Measurements from ENCODE around the gene BSDC1.

BSDC1 gene

GRCh38 chr1:32421775-32422174, 27.5 kb upstream of the BSDC1 start:
- peaks cover 3% of the 10 kb centered on the region for H3K4me1 ChIP-seq (ENCODE audit: insufficient read depth, low read length, severe bottlenecking)
- no peaks in the 10 kb centered on the region for H3K9me2 ChIP-seq (ENCODE audit: low read depth, low read length)
- H3K36me3 ChIP-seq (ENCODE audit: insufficient read depth, low read length), result no peaks in the 10 kb centered on the region
- H3K4me2 ChIP-seq (ENCODE audit: low read length), result no peak overlapping the region
- H4K20me1 ChIP-seq (ENCODE audit: insufficient read depth, low read length), result no peaks in the 10 kb centered on the region
- TF ChIP-seq EZH2 (IDR thresholded peaks at IDR 0.05; ENCODE audit: borderline replicate concordance, low read length) (no peak), CTCF (IDR thresholded peaks at IDR 0.05; ENCODE audit: low read length) (no peak)
- H3K9me3 ChIP-seq (ENCODE audit: low read length), result no peaks in the 10 kb centered on the region
- H3K27me3 ChIP-seq (ENCODE audit: insufficient read depth, low read length), result peaks cover 7% of the 10 kb centered on the region; the same call in 1 of the 2 replicates
- no peaks in the 10 kb centered on the region for H3F3A ChIP-seq (ENCODE audit: insufficient read depth, low read length)
- no peaks in the 10 kb centered on the region for H3K79me2 ChIP-seq (ENCODE audit: insufficient read depth, low read length)
- H3K27ac ChIP-seq (ENCODE audit: low read depth, low read length, poor library complexity, severe bottlenecking), result no peak overlapping the region
- no peak overlapping the region for H3K9ac ChIP-seq (ENCODE audit: low read length)
- no peak overlapping the region for H3K4me3 ChIP-seq (ENCODE audit: low read depth, low read length, poor library complexity, severe bottlenecking)
- H2AFZ ChIP-seq (ENCODE audit: low read length), result no peak overlapping the region

- no peak overlapping the region for H3K4me3 ChIP-seq (ENCODE audit: low read depth, low read length, poor library complexity, severe bottlenecking)
- H3F3A ChIP-seq (ENCODE audit: insufficient read depth, low read length), result no peaks in the 10 kb centered on the region
- H3K4me1 ChIP-seq (ENCODE audit: insufficient read depth, low read length, severe bottlenecking), result peaks cover 4% of the 10 kb centered on the region
- no peaks in the 10 kb centered on the region for H3K36me3 ChIP-seq (ENCODE audit: insufficient read depth, low read length)
- H3K79me2 ChIP-seq (ENCODE audit: insufficient read depth, low read length), result no peaks in the 10 kb centered on the region
- no peaks in the 10 kb centered on the region for H3K9me2 ChIP-seq (ENCODE audit: low read depth, low read length)
- H3K9ac ChIP-seq (ENCODE audit: low read length), result no peak overlapping the region
- H3K9me3 ChIP-seq (ENCODE audit: low read length), result no peaks in the 10 kb centered on the region; the same call in 1 of the 2 replicates
- no peak overlapping the region for H3K4me2 ChIP-seq (ENCODE audit: low read length)
- peaks cover 1% of the 10 kb centered on the region; the same call in 1 of the 2 replicates for H3K27me3 ChIP-seq (ENCODE audit: insufficient read depth, low read length)
- TF ChIP-seq EZH2 (IDR thresholded peaks at IDR 0.05; ENCODE audit: borderline replicate concordance, low read length) (no peak), CTCF (IDR thresholded peaks at IDR 0.05; ENCODE audit: low read length) (no peak; the same call in 1 of the 2 replicates)
- no peak overlapping the region for H3K27ac ChIP-seq (ENCODE audit: low read depth, low read length, poor library complexity, severe bottlenecking)
- no peaks in the 10 kb centered on the region for H4K20me1 ChIP-seq (ENCODE audit: insufficient read depth, low read length)
- no peak overlapping the region for H2AFZ ChIP-seq (ENCODE audit: low read length)
Observed at GRCh38 chr1:32414186-32414886, 20.1 kb upstream of the BSDC1 start.

- H3K9me2 ChIP-seq (ENCODE audit: low read depth, low read length), result no peaks in the 10 kb centered on the region
- no peak overlapping the region for H3K9ac ChIP-seq (ENCODE audit: low read length)
- no peaks in the 10 kb centered on the region for H3K36me3 ChIP-seq (ENCODE audit: insufficient read depth, low read length)
- peaks cover 5% of the 10 kb centered on the region; the same call in 1 of the 2 replicates for H3K27me3 ChIP-seq (ENCODE audit: insufficient read depth, low read length)
- H3K27ac ChIP-seq (ENCODE audit: low read depth, low read length, poor library complexity, severe bottlenecking), result no peak overlapping the region
- no peak for TF ChIP-seq EZH2 (IDR thresholded peaks at IDR 0.05; ENCODE audit: borderline replicate concordance, low read length)
- TF ChIP-seq CTCF (IDR thresholded peaks at IDR 0.05; ENCODE audit: low read length), result peak; percentile 80
- no peaks in the 10 kb centered on the region for H3K79me2 ChIP-seq (ENCODE audit: insufficient read depth, low read length)
- H3K4me2 ChIP-seq (ENCODE audit: low read length), result no peak overlapping the region
- H2AFZ ChIP-seq (ENCODE audit: low read length), result no peak overlapping the region
- no peaks in the 10 kb centered on the region; the same call in 1 of the 2 replicates for H3K9me3 ChIP-seq (ENCODE audit: low read length)
- no peaks in the 10 kb centered on the region for H4K20me1 ChIP-seq (ENCODE audit: insufficient read depth, low read length)
- H3K4me3 ChIP-seq (ENCODE audit: low read depth, low read length, poor library complexity, severe bottlenecking), result no peak overlapping the region
- peaks cover 4% of the 10 kb centered on the region for H3K4me1 ChIP-seq (ENCODE audit: insufficient read depth, low read length, severe bottlenecking)
- no peaks in the 10 kb centered on the region for H3F3A ChIP-seq (ENCODE audit: insufficient read depth, low read length)
Observed at GRCh38 chr1:32413507-32414185, 19.4 kb upstream of the BSDC1 start.

Measured in OCI-LY1 (cell line).